GM12878 (cell line): ENCODE data around the gene TRERF1. TPM values are rescaled to one million over a fixed set of nuclear protein-coding genes. Genes with fewer than 3 reads are reported as not detected.

Experiments used
- ATAC-seq: fragments of 200-7000 bp; cut with Tn5 transposase; 3 replicates; pipeline ENCODE4 v1.9.1; 2020; ENCODE audit warnings: mild to moderate bottlenecking, moderate library complexity
- BruUV-seq: library from RNA; stranded (reverse); fragments of 400-500 nt; replicated peaks from 2 replicates; lab custom pipeline; 2021; lab: Mats Ljungman, UMichigan
- CTCF ChIA-PET: fragments of 300-600 bp; sonication (Branson Sonifier 250); formaldehyde crosslinking; extraction: SDS; loops from one replicate; lab custom pipeline; 2021; ENCODE audit warnings: inconsistent platforms; lab: Yijun Ruan, JAX
- POLR2A ChIA-PET: fragments of 350-600 bp; formaldehyde crosslinking; extraction: SDS; loops from one replicate; lab custom pipeline; 2021; ENCODE audit warnings: inconsistent platforms; lab: Charles Lee
- RAD21 ChIA-PET: fragments of 300-600 bp; sonication (Branson Sonifier 250); formaldehyde crosslinking; loops from one replicate; lab custom pipeline; 2023; ENCODE audit warnings: antibody characterized with exemption; ENCODE audit not compliant: unreplicated experiment; lab: Charles Lee
- SMC1A ChIA-PET: fragments of 300-600 bp; sonication (Branson Sonifier 250); formaldehyde crosslinking; loops from one replicate; lab custom pipeline; 2023; ENCODE audit not compliant: unreplicated experiment, uncharacterized antibody; lab: Charles Lee
- DNase-seq: peaks from one replicate; pipeline ENCODE4 v3.0.0-alpha.2; 2011; ENCODE audit warnings: low read depth, low spot score
- FAIRE-seq: peaks from 3 replicates; lab custom pipeline; 2011; peaks lifted over from hg19 to GRCh38; lab: Jason Lieb, UNC
- H2AFZ ChIP-seq: 2 replicates; pipeline ENCODE4 v1.6.0; 2011; ENCODE audit warnings: low read depth, low read length, control low read depth; ENCODE audit not compliant: control insufficient read depth
- H3K27ac ChIP-seq: 2 replicates; pipeline ENCODE4 v1.5.1; 2011; ENCODE audit warnings: control low read depth; ENCODE audit not compliant: control insufficient read depth, insufficient read depth
- H3K27me3 ChIP-seq, 2 experiments: replicated peaks in 1 of 2; 2 replicates each; pipeline versions ENCODE4 v1.6.0 to v1.6.1; 2011; ENCODE audit warnings: low read length in 1 of 2; ENCODE audit not compliant: control insufficient read depth in 2 of 2, insufficient read depth in 2 of 2
- H3K36me3 ChIP-seq, 2 experiments: 2 replicates each; pipeline ENCODE4 v1.5.1; 2011; ENCODE audit warnings: low read length in 1 of 2; ENCODE audit not compliant: control insufficient read depth in 2 of 2, insufficient read depth in 2 of 2
- H3K4me1 ChIP-seq: 2 replicates; pipeline ENCODE4 v1.6.1; 2011; ENCODE audit warnings: mild to moderate bottlenecking, low read length, moderate library complexity, mixed read lengths; ENCODE audit not compliant: control insufficient read depth, insufficient read depth
- H3K4me2 ChIP-seq: 2 replicates; pipeline ENCODE4 v1.6.0; 2011; ENCODE audit warnings: control low read depth; ENCODE audit not compliant: control insufficient read depth, insufficient read depth
- H3K4me3 ChIP-seq: fragments of 200-600 bp; sonication (generic); 2 replicates; pipeline ENCODE4 v1.5.1; 2016
- H3K79me2 ChIP-seq: 2 replicates; pipeline ENCODE4 v1.6.0; 2011; ENCODE audit warnings: low read length; ENCODE audit not compliant: control insufficient read depth, insufficient read depth
- H3K9ac ChIP-seq: 2 replicates; pipeline ENCODE4 v1.8.0; 2011; ENCODE audit warnings: low read length, control low read depth, mixed read lengths; ENCODE audit not compliant: control insufficient read depth, insufficient read depth
- H3K9me3 ChIP-seq: replicated peaks from 3 replicates; pipeline ENCODE4 v1.5.1; 2011; ENCODE audit warnings: mild to moderate bottlenecking, low read length; ENCODE audit not compliant: control insufficient read depth, insufficient read depth
- H4K20me1 ChIP-seq: 2 replicates; pipeline ENCODE4 v1.6.0; 2011; ENCODE audit not compliant: control insufficient read depth, insufficient read depth
- CBX3 ChIP-seq: fragments of 200-600 bp; sonication (generic); IDR thresholded peaks from 2 replicates; pipeline ENCODE4 v1.6.1; 2016; ENCODE audit warnings: low read depth, borderline replicate concordance
- CEBPB ChIP-seq, 2 experiments: fragments of 150-350 bp in 1 of 2; IDR thresholded peaks; 2 replicates each; pipeline ENCODE4 v1.6.1; 2012 to 2014; ENCODE audit warnings: low read depth in 2 of 2, low read length in 2 of 2, borderline replicate concordance in 1 of 2, inconsistent platforms in 1 of 2
- CREM ChIP-seq: IDR thresholded peaks from 2 replicates; pipeline ENCODE4 v1.6.1; 2014; ENCODE audit warnings: antibody characterized with exemption, low read depth
- E2F8 ChIP-seq: fragments of 450-650 bp; IDR thresholded peaks from 2 replicates; pipeline ENCODE4 v1.6.1; 2018; ENCODE audit warnings: mild to moderate bottlenecking, low read depth, moderate library complexity; ENCODE audit not compliant: partially characterized antibody
- EZH2 ChIP-seq: IDR thresholded peaks from 2 replicates; pipeline ENCODE4 v1.6.1; 2012; ENCODE audit warnings: low read depth, mild to moderate bottlenecking, control low read depth, inconsistent platforms, low read length, borderline replicate concordance; ENCODE audit not compliant: control insufficient read depth
- GATAD2B ChIP-seq: fragments of 450-650 bp; conservative IDR thresholded peaks from 2 replicates; pipeline ENCODE4 v1.6.1; 2017; ENCODE audit warnings: low read depth, mild to moderate bottlenecking, moderate library complexity
- HDAC2 ChIP-seq: fragments of 200-600 bp; sonication (generic); IDR thresholded peaks from 2 replicates; pipeline ENCODE4 v1.6.1; 2017
- IKZF1 ChIP-seq: fragments of 450-650 bp; conservative IDR thresholded peaks from 2 replicates; pipeline ENCODE4 v1.6.1; 2017; ENCODE audit warnings: antibody characterized with exemption, mild to moderate bottlenecking
- IKZF2 ChIP-seq, 2 experiments: fragments of 450-650 bp; IDR thresholded peaks; 2 replicates each; pipeline ENCODE4 v1.6.1; 2017; ENCODE audit warnings: mild to moderate bottlenecking in 2 of 2, moderate library complexity in 2 of 2
- JUNB ChIP-seq: IDR thresholded peaks from 2 replicates; pipeline ENCODE4 v1.6.1; 2016; ENCODE audit warnings: antibody characterized with exemption, mild to moderate bottlenecking
- KLF5 ChIP-seq: fragments of 450-650 bp; IDR thresholded peaks from 2 replicates; pipeline ENCODE4 v1.6.1; 2014; ENCODE audit warnings: mild to moderate bottlenecking; ENCODE audit not compliant: partially characterized antibody
- RAD51 ChIP-seq: fragments of 450-650 bp; IDR thresholded peaks from 2 replicates; pipeline ENCODE4 v1.6.1; 2016; ENCODE audit warnings: moderate library complexity, mild to moderate bottlenecking, inconsistent platforms
- RELA ChIP-seq: fragments of 450-650 bp; IDR thresholded peaks from 2 replicates; pipeline ENCODE4 v1.8.0; 2014; ENCODE audit warnings: borderline replicate concordance; ENCODE audit not compliant: partially characterized antibody
- TCF12 ChIP-seq: IDR thresholded peaks from 2 replicates; pipeline ENCODE4 v1.6.1; 2011; ENCODE audit warnings: low read depth, mild to moderate bottlenecking, low read length
- WRNIP1 ChIP-seq: IDR thresholded peaks from 2 replicates; pipeline ENCODE4 v1.6.1; 2011; ENCODE audit warnings: low read depth, low read length, improper control_type of control experiment, borderline replicate concordance
- ZNF687 ChIP-seq: fragments of 450-650 bp; IDR thresholded peaks from 2 replicates; pipeline ENCODE4 v1.6.1; 2017; ENCODE audit warnings: mild to moderate bottlenecking, moderate library complexity
- WGBS: methylation state at CpG from one replicate; pipeline ENCODE4 v1.1.6; 2016; ENCODE audit warnings: low lambda C conversion rate; ENCODE audit not compliant: insufficient replicate concordance, insufficient coverage; ENCODE audit errors: missing lambda C conversion rate; 5-methylcytosine and 5-hydroxymethylcytosine counted together
- in situ Hi-C: fragments of 300-500 bp; cut with MboI; formaldehyde crosslinking; loops from 9 replicates; pipeline ENCODE4 v1.14.3; 2018; ENCODE audit warnings: mixed read lengths
- intact Hi-C: fragments of 100-400 bp; cut with micrococcal nuclease; formaldehyde crosslinking; loops from one replicate; pipeline ENCODE4 v1.14.2; 2022; ENCODE audit not compliant: unreplicated experiment
- polyA plus RNA-seq, 11 experiments: library from polyadenylated mRNA; depleted of rRNA in 4 of 11; unstranded in 6 of 11; stranded (reverse) in 5 of 11; fragments of >200 nt; fragmentation: Nextera tagmentation in 4 of 11; fragmentation: Illumina TruSeq in 1 of 11; extraction: Ambion mirVana in 4 of 11; extraction: Trizol in 1 of 11; gene quantifications; 1 replicate in 1 of 11; 2 replicates in 10 of 11; pipeline versions ENCODE4 v1.2.1 to v1.2.3, GENCODE V29; 2011 to 2016; ENCODE audit warnings: inconsistent platforms in 2 of 11, missing spikeins in 2 of 11, low read depth in 1 of 11
- total RNA-seq, 4 experiments: library from RNA; depleted of rRNA in 3 of 4; stranded (reverse); fragments of >200 nt in 3 of 4; fragmentation: Illumina TruSeq in 1 of 4; extraction: Trizol in 1 of 4; gene quantifications; 2 replicates each; pipeline versions ENCODE4 v1.2.1 to v1.2.3, GENCODE V29; 2013 to 2021

The TRERF1 gene
- total and polyA plus RNA-seq, 10 of the 15 experiments (the other 5 are each of a cell fraction or from before 2014, with no cell fraction given), result 2.2 to 19.4 (median 7.2) TPM

- no peak for TF ChIP-seq ZNF687
- no peak for TF ChIP-seq HDAC2
These were observed 230.2 kb downstream of the TRERF1 start (continued) for GRCh38 chr6:42221546-42221945.

- H3K27me3 ChIP-seq, result no peaks in the 10 kb centered on the region
- SMC1A ChIA-PET, result no interaction called here
- no peak for TF ChIP-seq CEBPB (IDR thresholded peaks at IDR 0.05; ENCODE audit: borderline replicate concordance in 1 of 2, low read depth in 2 of 2, low read length in 2 of 2)
- TF ChIP-seq CREM, result no peak
- no peak for TF ChIP-seq E2F8
- no peak for TF ChIP-seq JUNB
- TF ChIP-seq KLF5, result no peak
- TF ChIP-seq RELA, result peak; percentile 79
- TF ChIP-seq CBX3, result no peak
- peak in 1 of 2 experiments; percentile 35; a peak in 1 of 4 replicates for TF ChIP-seq IKZF2 (IDR thresholded peaks at IDR 0.05)
- no peak for TF ChIP-seq EZH2
- no peak for TF ChIP-seq GATAD2B
- no peak for TF ChIP-seq TCF12
- no peak for TF ChIP-seq WRNIP1
- peak; percentile 47; the same call in 1 of the 2 replicates for TF ChIP-seq IKZF1
- no peak for TF ChIP-seq RAD51
These were observed 230.9 kb downstream of the TRERF1 start for GRCh38 chr6:42220807-42221206.

More at GRCh38 chr6:42220807-42221206, 230.9 kb downstream of the TRERF1 start:
- H3K4me2 ChIP-seq, result no peak overlapping the region
- 17% methylated on average over 6 of the region's 6 CpGs for WGBS
- ChIA-PET RAD21 (no interaction called here), POLR2A (no interaction called here), CTCF (interaction anchor here (0.8 kb wide), 1 partner anchor 327 kb away, joined by 3 read pairs; no protein-coding TSS in a partner anchor)
- H3K9ac ChIP-seq, result no peak overlapping the region
- no peak overlapping the region for H3K4me3 ChIP-seq
- no peak overlapping the region for H3K27ac ChIP-seq
- peaks cover 12% of the 10 kb centered on the region for H3K79me2 ChIP-seq
- H3K9me3 ChIP-seq, result no peaks in the 10 kb centered on the region
- intact Hi-C loops, result no loop called here
- H2AFZ ChIP-seq, result no peak overlapping the region
- H4K20me1 ChIP-seq, result no peaks in the 10 kb centered on the region
- no peak for FAIRE-seq
- in situ Hi-C loops, result no loop called here
- H3K4me1 ChIP-seq, result peaks cover 3% of the 10 kb centered on the region; the same call in 1 of the 2 replicates
- no TSS peak for BruUV-seq
- DNase-seq, result no peak
- ATAC-seq, result no peak
- H3K36me3 ChIP-seq, result no peaks in the 10 kb centered on the region
